K562 (cell line): Measurements from ENCODE around the gene SH3D19. TPM values are rescaled to one million over a fixed set of nuclear protein-coding genes. Genes with fewer than 3 reads are reported as not detected.

Source experiments
- ATF3 ChIP-seq, 2 experiments: fragments of 450-650 bp in 1 of 2; sonication (generic) in 1 of 2; formaldehyde crosslinking in 1 of 2; IDR thresholded peaks in 1 of 2; conservative IDR thresholded peaks in 1 of 2; 2 replicates each; pipeline versions ENCODE4 v1.6.1 to v1.8.1; 2016 to 2023; ENCODE audit warnings: mild to moderate bottlenecking in 2 of 2, moderate library complexity in 2 of 2, inconsistent platforms in 1 of 2, missing genetic modification reagents in 1 of 2
- ATF6 ChIP-seq: sonication (generic); formaldehyde crosslinking; IDR thresholded peaks from 2 replicates; pipeline ENCODE4 v1.4.0; 2020; ENCODE audit warnings: mild to moderate bottlenecking, missing genetic modification reagents
- C11orf30 ChIP-seq: fragments of 450-650 bp; IDR thresholded peaks from 2 replicates; pipeline ENCODE4 v1.6.1; 2016; ENCODE audit warnings: low read depth, mild to moderate bottlenecking
- CEBPG ChIP-seq, 3 experiments: fragments of 200-800 bp in 1 of 3; sonication (Bioruptor generic) in 1 of 3; sonication (generic) in 1 of 3; formaldehyde crosslinking in 1 of 3; IDR thresholded peaks in 2 of 3; conservative IDR thresholded peaks in 1 of 3; 2 replicates each; pipeline versions ENCODE4 v1.6.1 to v1.8.0; 2016 to 2022; ENCODE audit warnings: missing compliant biosample characterization in 2 of 3, missing genetic modification characterization in 2 of 3, mild to moderate bottlenecking in 1 of 3, missing genetic modification reagents in 1 of 3
- CXXC5 ChIP-seq: fragments of 250-450 bp; sonication (Bioruptor Pico); IDR thresholded peaks from 2 replicates; pipeline ENCODE4 v1.8.0; 2022; ENCODE audit warnings: inconsistent platforms, mild to moderate bottlenecking, moderate library complexity
- HES1 ChIP-seq: fragments of 450-650 bp; IDR thresholded peaks from 2 replicates; pipeline ENCODE4 v1.6.1; 2016; ENCODE audit warnings: low read depth, mild to moderate bottlenecking, moderate library complexity
- MAFG ChIP-seq: fragments of 450-650 bp; conservative IDR thresholded peaks from 2 replicates; pipeline ENCODE4 v1.6.1; 2016; ENCODE audit warnings: missing genetic modification characterization, missing compliant biosample characterization
- PHF20 ChIP-seq: fragments of 450-650 bp; IDR thresholded peaks from 2 replicates; pipeline ENCODE4 v1.6.1; 2018; ENCODE audit not compliant: partially characterized antibody
- POLR3A ChIP-seq: IDR thresholded peaks from 2 replicates; pipeline ENCODE4 v1.6.1; 2011; ENCODE audit warnings: borderline replicate concordance, mild to moderate bottlenecking, moderate library complexity; ENCODE audit not compliant: insufficient read length, insufficient read depth; ENCODE audit errors: extremely low read depth
- PURB ChIP-seq: sonication (generic); formaldehyde crosslinking; IDR thresholded peaks from 2 replicates; pipeline ENCODE4 v1.9.0; 2021; ENCODE audit warnings: low read depth, mild to moderate bottlenecking, missing genetic modification reagents
- TRIM24 ChIP-seq, 2 experiments: fragments of 450-650 bp; IDR thresholded peaks; 2 replicates each; pipeline ENCODE4 v1.6.1; 2016
- ZNF124 ChIP-seq: sonication (generic); formaldehyde crosslinking; IDR thresholded peaks from 2 replicates; pipeline ENCODE4 v1.8.1; 2022; ENCODE audit warnings: missing genetic modification reagents
- ZNF23 ChIP-seq: fragments of 250-450 bp; sonication (Bioruptor Pico); IDR thresholded peaks from 2 replicates; pipeline ENCODE4 v1.4.0; 2020; ENCODE audit warnings: mild to moderate bottlenecking
- polyA plus RNA-seq, 8 experiments: library from polyadenylated mRNA; depleted of rRNA in 4 of 8; stranded (reverse) in 5 of 8; unstranded in 3 of 8; fragments of >200 nt; fragmentation: Nextera tagmentation in 2 of 8; fragmentation: Illumina TruSeq in 1 of 8; extraction: Ambion mirVana in 2 of 8; extraction: Trizol in 1 of 8; gene quantifications; 2 replicates each; pipeline versions ENCODE4 v1.2.1 to v1.2.3, GENCODE V29; 2011 to 2014; ENCODE audit warnings: inconsistent platforms in 1 of 8, missing spikeins in 1 of 8
- total RNA-seq, 7 experiments: library from RNA; depleted of rRNA in 6 of 7; stranded (reverse); fragments of >200 nt in 6 of 7; fragmentation: Illumina TruSeq in 2 of 7; extraction: Trizol in 2 of 7; gene quantifications; 2 replicates each; pipeline versions ENCODE4 v1.2.1 to v1.2.3, GENCODE V29; 2011 to 2021; ENCODE audit warnings: low replicate concordance in 1 of 7

The SH3D19 gene
- total and polyA plus RNA-seq, 9 of the 15 experiments (the other 6 are each of a cell fraction or from before 2014, with no cell fraction given), result 0.42 to 2.2 (median 1.1) TPM; not detected in 6

- TF ChIP-seq ATF6 (CRISPR knock-in tag) (no peak), POLR3A (no peak), HES1 (no peak), ZNF23 (CRISPR knock-in tag) (no peak), C11orf30 (peak; percentile 94), CXXC5 (CRISPR knock-in tag) (0 out of 2 replicates have a peak, but pooled peaks have one; percentile 21), ZNF124 (CRISPR knock-in tag) (no peak), PURB (CRISPR knock-in tag) (no peak), ATF3 (IDR thresholded peaks at IDR 0.05) (peak; percentile 85), ATF3 (CRISPR knock-in tag; conservative IDR thresholded peaks at IDR 0.05) (no peak), CEBPG (CRISPR knock-in tag; IDR thresholded peaks at IDR 0.05) (no peak), CEBPG (tag; conservative IDR thresholded peaks at IDR 0.05 in 1 of 2, IDR thresholded peaks at IDR 0.05 in 1 of 2) (peak; percentile 67 to 83), PHF20 (no peak), MAFG (peak; percentile 84), TRIM24 (IDR thresholded peaks at IDR 0.05) (peak; percentile 47 to 80; a peak in 2 of 4 replicates)
Measured at GRCh38 chr4:151150821-151151580, 174.4 kb downstream of the SH3D19 start (continued).
